Neural cell (in vitro differentiated cells): ENCODE data around the gene CLDND2. TPM values are rescaled to one million over a fixed set of nuclear protein-coding genes. Genes with fewer than 3 reads are reported as not detected.

Source experiments
- H2AFZ ChIP-seq: fragments of 200-600, 300-800 bp; sonication (generic), shearing (Covaris generic); 2 replicates; pipeline ENCODE4 v1.6.0; 2014; ENCODE audit warnings: low read depth, mild to moderate bottlenecking, antibody characterized with exemption, low read length, moderate library complexity
- H3F3A ChIP-seq: fragments of 200-600 bp; shearing (Covaris generic); 2 replicates; pipeline ENCODE4 v1.6.1; 2016; ENCODE audit warnings: mild to moderate bottlenecking, moderate library complexity, mixed read lengths, antibody characterized with exemption, low read length; ENCODE audit not compliant: insufficient read depth, poor library complexity, severe bottlenecking
- H3K27ac ChIP-seq: fragments of 200-600, 300-800 bp; sonication (generic), shearing (Covaris generic); 2 replicates; pipeline ENCODE4 v1.5.1; 2014; ENCODE audit warnings: mild to moderate bottlenecking, low read length, moderate library complexity
- H3K27me3 ChIP-seq: fragments of 300-800, 200-600 bp; sonication (generic), shearing (Covaris generic); 2 replicates; pipeline ENCODE4 v1.6.0; 2014; ENCODE audit warnings: mild to moderate bottlenecking, low read depth, low read length, moderate library complexity; ENCODE audit not compliant: insufficient read depth
- H3K36me3 ChIP-seq: fragments of 300-800, 200-600 bp; sonication (generic), shearing (Covaris generic); 2 replicates; pipeline ENCODE4 v1.5.1; 2014; ENCODE audit warnings: mild to moderate bottlenecking, antibody characterized with exemption, low read length, moderate library complexity; ENCODE audit not compliant: insufficient read depth
- H3K4me2 ChIP-seq: fragments of 300-800, 200-600 bp; sonication (generic), shearing (Covaris generic); 2 replicates; pipeline ENCODE4 v1.6.0; 2014; ENCODE audit warnings: mild to moderate bottlenecking, low read length
- H3K4me3 ChIP-seq: fragments of 300-800, 200-600 bp; sonication (generic), shearing (Covaris generic); 2 replicates; pipeline ENCODE4 v1.5.1; 2014; ENCODE audit warnings: mild to moderate bottlenecking, low read length, moderate library complexity
- H3K79me2 ChIP-seq: fragments of 200-600 bp; shearing (Covaris generic); replicated peaks from 2 replicates; pipeline ENCODE4 v1.6.0; 2014; ENCODE audit warnings: mild to moderate bottlenecking, low read length, moderate library complexity; ENCODE audit not compliant: insufficient read depth
- H3K9ac ChIP-seq: fragments of 300-800, 200-600 bp; sonication (generic), shearing (Covaris generic); 2 replicates; pipeline ENCODE4 v1.6.1; 2016; ENCODE audit warnings: mild to moderate bottlenecking, low read length, mixed read lengths
- H3K9me2 ChIP-seq: fragments of 200-600 bp; shearing (Covaris generic); 2 replicates; pipeline ENCODE4 v1.6.1; 2016; ENCODE audit warnings: mild to moderate bottlenecking, low read length, mixed read lengths; ENCODE audit not compliant: insufficient read depth
- H3K9me3 ChIP-seq: fragments of 200-600, 300-800 bp; sonication (generic), shearing (Covaris generic); 2 replicates; pipeline ENCODE4 v1.6.1; 2016; ENCODE audit warnings: mild to moderate bottlenecking, mixed run types, low read length, moderate library complexity, mixed read lengths
- H4K20me1 ChIP-seq: fragments of 200-600 bp; shearing (Covaris generic); 2 replicates; pipeline ENCODE4 v1.6.1; 2016; ENCODE audit warnings: mild to moderate bottlenecking, mixed run types; ENCODE audit not compliant: insufficient read depth
- EP300 ChIP-seq: fragments of 450-650 bp; conservative IDR thresholded peaks from 2 replicates; pipeline ENCODE4 v1.6.1; 2014; ENCODE audit warnings: antibody characterized with exemption, mild to moderate bottlenecking, moderate library complexity; ENCODE audit not compliant: poor library complexity, severe bottlenecking
- EZH2 ChIP-seq: fragments of 200-600, 300-800 bp; shearing (Covaris generic), sonication (generic); IDR thresholded peaks from 2 replicates; pipeline ENCODE4 v1.6.1; 2014; ENCODE audit warnings: antibody characterized with exemption, low read length, borderline replicate concordance, mild to moderate bottlenecking; ENCODE audit not compliant: insufficient read depth, poor library complexity, severe bottlenecking
- MXI1 ChIP-seq: fragments of 450-650 bp; conservative IDR thresholded peaks from 2 replicates; pipeline ENCODE4 v1.6.1; 2014; ENCODE audit warnings: antibody characterized with exemption, mild to moderate bottlenecking; ENCODE audit not compliant: poor library complexity, severe bottlenecking
- POLR2AphosphoS5 ChIP-seq: IDR thresholded peaks from 2 replicates; pipeline ENCODE4 v1.6.1; 2012
- RAD21 ChIP-seq: fragments of 450-650 bp; conservative IDR thresholded peaks from 2 replicates; pipeline ENCODE4 v1.6.1; 2014; ENCODE audit warnings: antibody characterized with exemption, mild to moderate bottlenecking, moderate library complexity
- SMC3 ChIP-seq: fragments of 450-650 bp; conservative IDR thresholded peaks from 2 replicates; pipeline ENCODE4 v1.6.1; 2014; ENCODE audit warnings: antibody characterized with exemption, mild to moderate bottlenecking, moderate library complexity; ENCODE audit not compliant: poor library complexity
- TAF1 ChIP-seq: IDR thresholded peaks from 2 replicates; pipeline ENCODE4 v1.6.1; 2012; ENCODE audit warnings: low read depth
- polyA plus RNA-seq: library from polyadenylated mRNA; depleted of rRNA; stranded (reverse); fragments of >200 nt; gene quantifications from 2 replicates; pipeline ENCODE4 v1.2.3, GENCODE V29; 2014
- TF ChIP-seq, protein P1 (sequence below): IDR thresholded peaks from 2 replicates; pipeline ENCODE4 v1.6.1; 2012; ENCODE audit warnings: borderline replicate concordance
- TF ChIP-seq, protein P2 (sequence below): fragments of 450-650 bp; IDR thresholded peaks from 2 replicates; pipeline ENCODE4 v1.5.1; 2014; ENCODE audit warnings: antibody characterized with exemption, mild to moderate bottlenecking, moderate library complexity; ENCODE audit not compliant: poor library complexity, severe bottlenecking

CLDND2 gene
- polyA plus RNA-seq, 1 donor from 2014 or later = not detected

DNA sequence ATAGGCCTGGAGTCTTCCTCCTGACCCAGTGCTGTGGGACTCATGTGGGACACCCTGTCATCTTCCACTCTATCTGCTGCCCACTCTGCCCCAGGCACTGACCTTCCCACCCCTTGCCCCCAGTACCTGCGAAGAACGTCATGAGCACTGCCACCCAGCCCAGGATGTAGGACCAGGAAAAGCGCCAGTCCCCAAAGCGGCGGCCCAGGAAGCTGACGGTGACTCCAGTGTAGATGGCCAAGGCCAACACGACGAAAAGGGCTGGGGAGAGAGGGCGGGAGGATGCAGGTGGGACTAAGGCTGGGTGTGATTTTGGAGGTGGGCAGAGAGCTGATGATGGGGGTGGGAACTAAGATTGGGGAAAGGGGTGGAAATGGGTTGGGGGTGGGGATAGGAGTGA lies 11.6 kb upstream of the CLDND2 start:
- no peaks in the 10 kb centered on the region for H3K9me3 ChIP-seq
- no peaks in the 10 kb centered on the region for H3K79me2 ChIP-seq
- H3K4me3 ChIP-seq = no peak overlapping the region
- no peaks in the 10 kb centered on the region for H4K20me1 ChIP-seq
- no peak overlapping the region for H2AFZ ChIP-seq
- H3K27ac ChIP-seq = no peak overlapping the region
- no peaks in the 10 kb centered on the region for H3K36me3 ChIP-seq
- no peak overlapping the region for H3K9ac ChIP-seq
- H3K4me2 ChIP-seq = no peak overlapping the region
- no peaks in the 10 kb centered on the region for H3K9me2 ChIP-seq
- H3F3A ChIP-seq = no peaks in the 10 kb centered on the region
- H3K27me3 ChIP-seq = no peaks in the 10 kb centered on the region
- TF ChIP-seq, protein P1, sequence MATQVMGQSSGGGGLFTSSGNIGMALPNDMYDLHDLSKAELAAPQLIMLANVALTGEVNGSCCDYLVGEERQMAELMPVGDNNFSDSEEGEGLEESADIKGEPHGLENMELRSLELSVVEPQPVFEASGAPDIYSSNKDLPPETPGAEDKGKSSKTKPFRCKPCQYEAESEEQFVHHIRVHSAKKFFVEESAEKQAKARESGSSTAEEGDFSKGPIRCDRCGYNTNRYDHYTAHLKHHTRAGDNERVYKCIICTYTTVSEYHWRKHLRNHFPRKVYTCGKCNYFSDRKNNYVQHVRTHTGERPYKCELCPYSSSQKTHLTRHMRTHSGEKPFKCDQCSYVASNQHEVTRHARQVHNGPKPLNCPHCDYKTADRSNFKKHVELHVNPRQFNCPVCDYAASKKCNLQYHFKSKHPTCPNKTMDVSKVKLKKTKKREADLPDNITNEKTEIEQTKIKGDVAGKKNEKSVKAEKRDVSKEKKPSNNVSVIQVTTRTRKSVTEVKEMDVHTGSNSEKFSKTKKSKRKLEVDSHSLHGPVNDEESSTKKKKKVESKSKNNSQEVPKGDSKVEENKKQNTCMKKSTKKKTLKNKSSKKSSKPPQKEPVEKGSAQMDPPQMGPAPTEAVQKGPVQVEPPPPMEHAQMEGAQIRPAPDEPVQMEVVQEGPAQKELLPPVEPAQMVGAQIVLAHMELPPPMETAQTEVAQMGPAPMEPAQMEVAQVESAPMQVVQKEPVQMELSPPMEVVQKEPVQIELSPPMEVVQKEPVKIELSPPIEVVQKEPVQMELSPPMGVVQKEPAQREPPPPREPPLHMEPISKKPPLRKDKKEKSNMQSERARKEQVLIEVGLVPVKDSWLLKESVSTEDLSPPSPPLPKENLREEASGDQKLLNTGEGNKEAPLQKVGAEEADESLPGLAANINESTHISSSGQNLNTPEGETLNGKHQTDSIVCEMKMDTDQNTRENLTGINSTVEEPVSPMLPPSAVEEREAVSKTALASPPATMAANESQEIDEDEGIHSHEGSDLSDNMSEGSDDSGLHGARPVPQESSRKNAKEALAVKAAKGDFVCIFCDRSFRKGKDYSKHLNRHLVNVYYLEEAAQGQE = no peak
- TF ChIP-seq EP300 (no peak), POLR2AphosphoS5 (no peak), EZH2 (no peak), SMC3 (no peak), TAF1 (no peak), MXI1 (no peak), RAD21 (no peak)
- TF ChIP-seq, protein P2, sequence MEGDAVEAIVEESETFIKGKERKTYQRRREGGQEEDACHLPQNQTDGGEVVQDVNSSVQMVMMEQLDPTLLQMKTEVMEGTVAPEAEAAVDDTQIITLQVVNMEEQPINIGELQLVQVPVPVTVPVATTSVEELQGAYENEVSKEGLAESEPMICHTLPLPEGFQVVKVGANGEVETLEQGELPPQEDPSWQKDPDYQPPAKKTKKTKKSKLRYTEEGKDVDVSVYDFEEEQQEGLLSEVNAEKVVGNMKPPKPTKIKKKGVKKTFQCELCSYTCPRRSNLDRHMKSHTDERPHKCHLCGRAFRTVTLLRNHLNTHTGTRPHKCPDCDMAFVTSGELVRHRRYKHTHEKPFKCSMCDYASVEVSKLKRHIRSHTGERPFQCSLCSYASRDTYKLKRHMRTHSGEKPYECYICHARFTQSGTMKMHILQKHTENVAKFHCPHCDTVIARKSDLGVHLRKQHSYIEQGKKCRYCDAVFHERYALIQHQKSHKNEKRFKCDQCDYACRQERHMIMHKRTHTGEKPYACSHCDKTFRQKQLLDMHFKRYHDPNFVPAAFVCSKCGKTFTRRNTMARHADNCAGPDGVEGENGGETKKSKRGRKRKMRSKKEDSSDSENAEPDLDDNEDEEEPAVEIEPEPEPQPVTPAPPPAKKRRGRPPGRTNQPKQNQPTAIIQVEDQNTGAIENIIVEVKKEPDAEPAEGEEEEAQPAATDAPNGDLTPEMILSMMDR = no peak

DNA sequence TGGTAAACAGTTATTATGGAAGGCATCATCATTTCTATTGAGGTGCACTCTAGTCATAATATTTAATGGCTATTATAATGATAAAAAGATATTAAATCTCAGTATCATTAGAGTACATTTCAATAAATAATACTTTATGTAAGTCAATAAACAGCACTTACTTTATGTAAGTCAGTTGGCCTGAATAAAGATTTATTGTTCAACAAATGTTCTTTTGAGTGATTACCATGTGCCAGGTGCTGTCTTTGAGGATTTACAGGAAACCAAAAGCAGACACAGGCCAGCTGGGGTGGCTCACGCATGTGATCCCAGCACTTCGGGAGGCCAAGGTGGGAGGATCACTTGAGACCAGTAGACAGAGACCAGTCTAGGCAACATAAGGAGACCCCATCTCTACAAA lies 8.6 kb upstream of the CLDND2 start:
- H2AFZ ChIP-seq = no peak overlapping the region
- no peaks in the 10 kb centered on the region for H4K20me1 ChIP-seq
- H3K4me3 ChIP-seq = no peak overlapping the region
- no peaks in the 10 kb centered on the region for H3K9me3 ChIP-seq
- H3K4me2 ChIP-seq = no peak overlapping the region
- no peaks in the 10 kb centered on the region for H3K79me2 ChIP-seq
- no peak for TF ChIP-seq MXI1
- no peak for TF ChIP-seq SMC3
- no peak for TF ChIP-seq TAF1
- no peak for TF ChIP-seq EP300
- TF ChIP-seq EZH2 = no peak
- TF ChIP-seq, protein P1 = no peak
- H3K27ac ChIP-seq = no peak overlapping the region
- H3K27me3 ChIP-seq = no peaks in the 10 kb centered on the region
- no peaks in the 10 kb centered on the region for H3F3A ChIP-seq
- no peak overlapping the region for H3K9ac ChIP-seq
- no peaks in the 10 kb centered on the region for H3K9me2 ChIP-seq
- no peaks in the 10 kb centered on the region for H3K36me3 ChIP-seq
